Aorta (tissue), 5 donors: ENCODE results near the gene KLF12. TPM values are rescaled to one million over a fixed set of nuclear protein-coding genes. Genes with fewer than 3 reads are reported as not detected.

ENCODE experiments used
- ATAC-seq: fragments of 200-7000 bp; cut with Tn5 transposase; one replicate; pipeline ENCODE4 v1.9.1; 2022; ENCODE audit warnings: moderate library complexity; ENCODE audit not compliant: low FRiP score
- DNase-seq, 2 donors: peaks; one replicate each; pipeline ENCODE4 v3.0.0-alpha.2; 2020
- H3K27ac ChIP-seq, 2 donors: one replicate each; pipeline ENCODE4 v1.5.1; 2013; ENCODE audit warnings: low read length in 2 of 2, mild to moderate bottlenecking in 2 of 2, moderate library complexity in 2 of 2, control low read depth in 1 of 2, inconsistent platforms in 1 of 2, low read depth in 1 of 2
- H3K27me3 ChIP-seq, 2 donors: one replicate each; pipeline ENCODE4 v1.6.1; 2013; ENCODE audit warnings: control low read depth in 1 of 2, low read length in 1 of 2, mild to moderate bottlenecking in 1 of 2, moderate library complexity in 1 of 2; ENCODE audit not compliant: insufficient read depth in 2 of 2, control insufficient read depth in 1 of 2
- H3K36me3 ChIP-seq, 2 donors: one replicate each; pipeline ENCODE4 v1.6.1; 2013; ENCODE audit warnings: control low read depth in 1 of 2, low read length in 1 of 2, mild to moderate bottlenecking in 1 of 2; ENCODE audit not compliant: insufficient read depth in 2 of 2, control insufficient read depth in 1 of 2
- H3K4me1 ChIP-seq, 2 donors: one replicate each; pipeline ENCODE4 v1.6.1; 2013; ENCODE audit warnings: low read length in 2 of 2, control low read depth in 1 of 2, mild to moderate bottlenecking in 1 of 2, moderate library complexity in 1 of 2; ENCODE audit not compliant: insufficient read depth in 2 of 2, control insufficient read depth in 1 of 2
- H3K4me3 ChIP-seq, 2 donors: one replicate each; pipeline ENCODE4 v1.5.1; 2013; ENCODE audit warnings: low read length in 2 of 2, control low read depth in 1 of 2, mild to moderate bottlenecking in 1 of 2
- H3K9me3 ChIP-seq: one replicate; pipeline ENCODE4 v1.6.1; 2013; ENCODE audit warnings: mild to moderate bottlenecking, low read length; ENCODE audit not compliant: control insufficient read depth
- WGBS, 2 donors: extraction: QIAGEN DNeasy Blood & Tissue Kit; methylation state at CpG; one replicate each; pipeline ENCODE4 v1.1.7; 2013; 5-methylcytosine and 5-hydroxymethylcytosine counted together
- intact Hi-C, 2 donors: fragments of 100-400 bp; cut with DNase I; formaldehyde crosslinking; loops; one replicate each; pipeline versions ENCODE4 v1.14.2 to v1.15.0; 2022
- polyA plus RNA-seq, 2 donors: library from polyadenylated mRNA; stranded (reverse); fragments of 200-250 nt; gene quantifications; one replicate each; pipeline ENCODE4 v1.2.3, GENCODE V29; 2013
- total RNA-seq, 2 donors: library from RNA; stranded (reverse); fragmentation: NEBNext Ultra II Directional; extraction: Animal tissue kit (Norgen Biotek cat#: 25700); gene quantifications; one replicate each; pipeline ENCODE4 v1.2.1, GENCODE V29; 2021
- donor health status: healthy with polysubstance abuse.
- donor health status: Bipolar disorder and iron deficiency.
- donor health status: DM: no; HTN: no; CAD: no.
- donor health status: DM: no; HTN: no; CAD: no.
- donor health status: DM: yes; HTN: yes; CAD: no.

Gene KLF12
- total and polyA plus RNA-seq, 4 donors, result 2.5 to 30.9 (median 16.9) TPM

- H3K4me3 ChIP-seq, result no peak overlapping the region
- no peaks in the 10 kb centered on the region for H3K36me3 ChIP-seq
- H3K4me1 ChIP-seq, result peaks cover 0 to 1% of the 10 kb centered on the region in 2 donors
- 96 to 100% methylated on average over 1 of the region's 1 CpG for WGBS, 2 donors
- H3K27ac ChIP-seq, result no peak overlapping the region
- H3K9me3 ChIP-seq, result no peaks in the 10 kb centered on the region
- intact Hi-C loops, result no loop called here
- DNase-seq (no peak), ATAC-seq (no peak)
- no peaks in the 10 kb centered on the region for H3K27me3 ChIP-seq
These were observed 8.1 kb upstream of the KLF12 start for GRCh38 chr13:74142257-74142656.

- Histone ChIP-seq H3K36me3 (no peaks in the 10 kb centered on the region), H3K4me1 (no peaks in the 10 kb centered on the region), H3K27ac (no peak overlapping the region), H3K27me3 (no peaks in the 10 kb centered on the region), H3K9me3 (no peaks in the 10 kb centered on the region), H3K4me3 (no peak overlapping the region)
- ATAC-seq (no peak), DNase-seq (no peak)
- 90 to 93% methylated on average over 3 of the region's 3 CpGs for WGBS, 2 donors
- intact Hi-C loops, result loop anchor here (5.0 to 10.0 kb wide), 6 partner anchors 74 to 373 kb away; no protein-coding TSS in a partner anchor
These were observed 4.0 kb upstream of the KLF12 start for GRCh38 chr13:74138241-74138640.

GRCh38 chr13:74136084-74136658 is 2.0 kb upstream of the KLF12 start:
- Histone ChIP-seq H3K4me1 (peaks cover 0 to 1% of the 10 kb centered on the region in 2 donors), H3K27me3 (no peaks in the 10 kb centered on the region), H3K9me3 (no peaks in the 10 kb centered on the region), H3K27ac (peak overlapping the region; percentile 87 to 96), H3K36me3 (no peaks in the 10 kb centered on the region), H3K4me3 (peak overlapping the region; percentile 88 to 95)
- intact Hi-C loops, result loop anchor here (5.0 to 10.0 kb wide), 6 partner anchors 76 to 371 kb away; no protein-coding TSS in a partner anchor
- DNase-seq (peak; percentile 58 to 81), ATAC-seq (peak; percentile 24)
- WGBS, 2 donors, result 1% methylated on average over 27 of the region's 27 CpGs

- intact Hi-C loops, result loop anchor here (2.0 to 10.0 kb wide), 7 partner anchors 71 to 371 kb away; no protein-coding TSS in a partner anchor
- no peaks in the 10 kb centered on the region for H3K27me3 ChIP-seq
- peak; percentile 79 for ATAC-seq
These were observed 1.3 kb upstream of the KLF12 start for GRCh38 chr13:74135326-74136083.

GRCh38 chr13:74134777-74135325 is 647 bp upstream of the KLF12 start:
- Histone ChIP-seq H3K36me3 (no peaks in the 10 kb centered on the region), H3K9me3 (no peaks in the 10 kb centered on the region), H3K27ac (peak overlapping the region; percentile 87 to 96), H3K4me1 (peaks cover 0 to 3% of the 10 kb centered on the region in 2 donors), H3K4me3 (peak overlapping the region; percentile 88 to 95), H3K27me3 (no peaks in the 10 kb centered on the region)
- intact Hi-C loops, result loop anchor here (2.0 to 10.0 kb wide), 10 partner anchors 72 to 370 kb away; no protein-coding TSS in a partner anchor
- ATAC-seq (peak; percentile 51), DNase-seq (peak; percentile 71 to 88)
- 0 to 1% methylated on average over 46 to 63 of the region's 63 CpGs for WGBS, 2 donors

More at GRCh38 chr13:74135326-74136083, 1.3 kb upstream of the KLF12 start:
- peak; percentile 79 to 91 for DNase-seq
- Histone ChIP-seq H3K4me1 (peaks cover 0 to 3% of the 10 kb centered on the region in 2 donors), H3K9me3 (no peaks in the 10 kb centered on the region), H3K27ac (peak overlapping the region; percentile 87 to 96), H3K36me3 (no peaks in the 10 kb centered on the region), H3K4me3 (peak overlapping the region; percentile 88 to 95)
- 0 to 1% methylated on average over 35 to 72 of the region's 72 CpGs for WGBS, 2 donors

- Histone ChIP-seq H3K36me3 (no peaks in the 10 kb centered on the region), H3K4me3 (peak overlapping the region; percentile 88 to 95), H3K27ac (peak overlapping the region; percentile 75 to 80), H3K27me3 (no peaks in the 10 kb centered on the region), H3K4me1 (peaks cover 2 to 3% of the 10 kb centered on the region in 2 donors), H3K9me3 (no peaks in the 10 kb centered on the region)
- ATAC-seq (peak; percentile 84), DNase-seq (peak; percentile 91 to 92)
- 0 to 1% methylated on average over 34 to 35 of the region's 35 CpGs for WGBS, 2 donors
- intact Hi-C loops, result loop anchor here (2.0 to 10.0 kb wide), 7 partner anchors 73 to 369 kb away; no protein-coding TSS in a partner anchor
These were observed 475 bp downstream of the KLF12 start for GRCh38 chr13:74133657-74134201.

GRCh38 chr13:74132776-74133656 is 1.2 kb downstream of the KLF12 start:
- peak overlapping the region; percentile 88 to 95 for H3K4me3 ChIP-seq
- H3K36me3 ChIP-seq, result no peaks in the 10 kb centered on the region
- WGBS, 2 donors, result 1% methylated on average over 34 of the region's 34 CpGs
- ATAC-seq (no peak), DNase-seq (peak; percentile 58 to 78)
- H3K9me3 ChIP-seq, result no peaks in the 10 kb centered on the region
- H3K27me3 ChIP-seq, result no peaks in the 10 kb centered on the region
- H3K4me1 ChIP-seq, result peaks cover 2 to 3% of the 10 kb centered on the region in 2 donors
- H3K27ac ChIP-seq, result peak overlapping the region; percentile 52 to 77
- intact Hi-C loops, result loop anchor here (5.0 to 10.0 kb wide), 6 partner anchors 81 to 368 kb away; no protein-coding TSS in a partner anchor
